GM20000 (cell line): ENCODE results near the gene CADPS2.

Experiments
- DNase-seq: peaks from one replicate; pipeline ENCODE4 v3.0.0; 2012; ENCODE audit warnings: low spot score
- TF ChIP-seq, protein P1 (sequence below): IDR thresholded peaks from 2 replicates; pipeline ENCODE4 v1.5.1; 2012; ENCODE audit warnings: mild to moderate bottlenecking, control low read depth; ENCODE audit errors: extremely low read depth, missing control alignments

The CADPS2 gene

DNA sequence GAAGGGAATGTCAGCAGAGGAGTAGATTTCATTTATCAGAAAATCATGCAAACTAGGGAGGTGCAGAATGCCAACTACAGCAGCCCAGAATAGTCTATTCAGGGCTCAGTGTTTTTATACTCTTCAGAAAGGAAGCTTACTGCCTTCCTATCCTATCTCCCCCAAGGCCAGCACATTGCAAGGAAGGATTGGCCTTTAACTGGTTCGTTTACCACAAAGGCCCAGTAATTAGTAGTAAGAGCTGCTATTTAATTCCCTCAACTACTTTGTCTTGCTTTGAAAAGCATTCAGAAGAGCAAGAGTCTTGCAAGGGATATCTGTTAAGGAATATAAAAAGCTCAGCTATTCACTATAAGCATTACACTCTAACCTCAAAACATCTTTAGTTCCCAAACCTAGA lies 97.1 kb downstream of the CADPS2 start:
- TF ChIP-seq, protein P1, sequence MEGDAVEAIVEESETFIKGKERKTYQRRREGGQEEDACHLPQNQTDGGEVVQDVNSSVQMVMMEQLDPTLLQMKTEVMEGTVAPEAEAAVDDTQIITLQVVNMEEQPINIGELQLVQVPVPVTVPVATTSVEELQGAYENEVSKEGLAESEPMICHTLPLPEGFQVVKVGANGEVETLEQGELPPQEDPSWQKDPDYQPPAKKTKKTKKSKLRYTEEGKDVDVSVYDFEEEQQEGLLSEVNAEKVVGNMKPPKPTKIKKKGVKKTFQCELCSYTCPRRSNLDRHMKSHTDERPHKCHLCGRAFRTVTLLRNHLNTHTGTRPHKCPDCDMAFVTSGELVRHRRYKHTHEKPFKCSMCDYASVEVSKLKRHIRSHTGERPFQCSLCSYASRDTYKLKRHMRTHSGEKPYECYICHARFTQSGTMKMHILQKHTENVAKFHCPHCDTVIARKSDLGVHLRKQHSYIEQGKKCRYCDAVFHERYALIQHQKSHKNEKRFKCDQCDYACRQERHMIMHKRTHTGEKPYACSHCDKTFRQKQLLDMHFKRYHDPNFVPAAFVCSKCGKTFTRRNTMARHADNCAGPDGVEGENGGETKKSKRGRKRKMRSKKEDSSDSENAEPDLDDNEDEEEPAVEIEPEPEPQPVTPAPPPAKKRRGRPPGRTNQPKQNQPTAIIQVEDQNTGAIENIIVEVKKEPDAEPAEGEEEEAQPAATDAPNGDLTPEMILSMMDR, result no peak
- no peak for DNase-seq

DNA sequence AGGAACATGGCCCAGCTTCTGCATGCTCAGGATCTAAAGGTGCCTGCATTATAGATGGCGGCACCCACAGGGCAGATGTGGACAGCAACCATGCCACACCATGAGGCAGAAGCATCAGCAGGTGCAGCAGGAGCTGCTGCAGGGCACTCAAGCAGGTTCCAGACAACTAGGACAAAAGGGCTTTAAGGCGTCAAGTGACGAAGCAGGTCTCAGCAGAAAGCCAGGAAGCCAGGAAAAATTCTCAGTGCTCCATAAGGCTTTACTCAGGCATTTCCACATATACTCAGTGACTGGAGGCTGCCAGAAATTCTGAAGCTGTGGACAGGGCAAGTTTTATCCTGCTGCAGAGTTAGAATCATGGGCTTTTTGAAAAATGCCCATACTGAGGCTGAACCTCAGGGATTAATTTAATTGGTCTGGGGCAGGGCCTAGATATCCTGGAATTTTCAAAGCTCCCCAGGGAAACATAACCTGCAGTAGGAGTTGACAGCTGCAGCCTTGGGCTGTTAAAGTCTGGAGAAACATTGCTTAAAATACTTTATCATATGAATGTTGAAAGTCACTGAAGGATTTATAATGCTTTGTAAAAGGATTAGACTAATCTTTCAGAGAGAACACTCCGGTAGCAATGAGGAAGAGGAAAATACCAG lies 115.4 kb downstream of the CADPS2 start:
- TF ChIP-seq, protein P1, result no peak
- no peak for DNase-seq

DNA sequence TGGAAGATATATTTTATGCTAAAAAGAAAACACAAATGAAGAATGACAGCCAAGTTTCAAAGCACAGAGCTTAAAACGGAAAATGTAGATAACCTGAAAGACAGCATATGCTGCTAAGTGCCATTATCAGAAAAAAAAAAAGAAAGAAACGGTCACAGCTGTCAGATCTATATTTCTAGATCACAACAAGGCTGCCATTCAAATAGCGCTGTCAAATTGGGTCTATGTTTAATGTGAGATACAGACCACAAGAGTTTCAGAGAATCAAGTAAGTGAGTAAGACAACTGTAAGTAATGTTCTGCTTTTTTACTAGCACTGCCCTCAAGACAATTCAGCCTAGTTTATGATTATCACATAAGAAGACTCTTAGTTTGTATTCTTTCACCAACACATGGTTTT lies 117.4 kb downstream of the CADPS2 start:
- DNase-seq, result no peak

DNA sequence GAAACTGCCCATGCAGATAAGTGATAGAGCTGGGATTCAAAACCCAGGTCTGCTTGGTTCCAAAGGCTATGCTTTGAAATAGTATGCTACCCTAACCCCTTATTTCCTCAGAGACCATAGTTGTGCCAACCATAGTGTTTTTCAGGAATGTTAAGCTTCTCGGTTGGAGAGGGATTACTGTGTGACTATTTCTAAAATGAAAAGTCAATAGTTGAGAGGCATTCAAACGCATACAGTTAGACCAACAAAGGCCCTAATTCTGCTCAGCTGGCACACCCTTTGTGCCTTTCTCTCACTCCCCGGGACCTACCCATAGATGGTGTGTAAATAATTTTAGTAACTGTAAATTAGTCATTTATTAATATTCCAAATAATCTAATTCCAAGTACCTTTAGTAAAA lies 118.9 kb downstream of the CADPS2 start:
- TF ChIP-seq, protein P1, result no peak
- no peak for DNase-seq

More for the DNA sequence above, 117.4 kb downstream of the CADPS2 start:
- TF ChIP-seq, protein P1, result no peak

DNA sequence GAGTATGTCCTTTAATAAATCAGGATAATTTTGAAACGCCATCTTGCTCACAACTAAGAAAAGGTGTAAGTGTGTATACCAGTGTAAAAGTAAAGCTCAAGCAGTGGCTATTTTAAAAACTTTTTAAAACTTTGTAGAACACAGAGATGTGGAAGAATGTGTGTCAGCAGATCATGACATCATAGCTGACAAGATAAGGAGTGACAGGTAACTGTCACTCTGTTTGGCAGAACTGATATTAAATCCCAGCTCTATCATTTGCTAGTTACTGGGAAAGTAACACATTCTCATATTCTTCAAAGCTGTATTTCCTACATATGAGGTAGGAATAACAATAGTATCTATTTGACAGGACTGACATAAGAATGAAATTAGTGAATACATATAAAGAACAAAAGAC lies 119.7 kb downstream of the CADPS2 start:
- no peak for DNase-seq

DNA sequence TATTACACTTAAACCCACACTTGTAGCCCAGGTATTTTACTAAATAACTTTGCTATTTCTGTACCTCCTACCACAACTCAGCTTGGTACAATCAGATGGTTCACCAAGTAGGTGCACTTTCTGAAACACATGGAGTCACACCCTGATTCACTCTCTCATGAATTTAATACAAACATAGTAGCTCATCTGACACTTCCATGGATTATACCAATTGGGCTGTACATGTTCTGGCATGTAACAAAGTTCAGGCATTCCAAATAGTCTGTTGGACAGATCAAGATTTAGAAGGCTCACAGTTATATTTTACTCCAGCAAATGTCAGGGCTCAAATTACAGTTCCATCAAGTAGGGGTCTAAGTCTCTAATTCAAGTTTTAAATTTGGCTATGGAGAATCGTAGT lies 121.4 kb downstream of the CADPS2 start:
- no peak for DNase-seq
- TF ChIP-seq, protein P1, result no peak

More for the DNA sequence above, 119.7 kb downstream of the CADPS2 start:
- TF ChIP-seq, protein P1, result no peak

DNA sequence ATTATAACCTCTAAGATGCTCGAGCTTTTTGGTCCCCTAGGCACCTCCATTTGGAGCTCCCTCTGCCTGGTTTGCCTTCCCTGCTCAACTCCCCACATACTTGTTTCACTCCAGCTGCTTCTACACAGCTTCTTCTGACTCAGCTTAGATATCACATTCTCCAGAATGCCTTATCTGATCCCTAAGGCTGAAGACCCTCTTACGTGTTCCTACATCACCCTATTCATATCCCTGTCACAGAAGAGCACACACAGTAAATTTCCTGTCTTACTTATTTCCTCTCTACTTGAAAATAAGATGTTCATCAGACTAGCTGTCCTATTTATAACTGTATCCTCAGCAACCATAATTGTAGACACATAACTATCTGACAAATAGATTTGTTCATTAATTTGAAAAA lies 122.2 kb downstream of the CADPS2 start:
- TF ChIP-seq, protein P1, result no peak
- DNase-seq, result no peak
